H1 (cell line): ENCODE data around the gene METTL5. TPM values are rescaled to one million over a fixed set of nuclear protein-coding genes. Genes with fewer than 3 reads are reported as not detected.

Experiments
- CTCF ChIA-PET: fragments of 300-600 bp; sonication (Branson Sonifier 250); formaldehyde crosslinking; loops from one replicate; lab custom pipeline; 2021; ENCODE audit not compliant: partially characterized antibody; lab: Charles Lee
- POLR2A ChIA-PET: fragments of 300-600 bp; sonication (Branson Sonifier 250); formaldehyde crosslinking; loops from one replicate; lab custom pipeline; 2021; ENCODE audit warnings: inconsistent platforms; ENCODE audit not compliant: partially characterized antibody; lab: Charles Lee
- DNase-seq, 2 experiments: peaks; one replicate each; pipeline versions ENCODE4 v3.0.0 to v3.0.0-alpha.2; 2010 to 2022; ENCODE audit warnings: low spot score in 2 of 2, low read depth in 1 of 2, mixed read lengths in 1 of 2
- FAIRE-seq: peaks from 2 replicates; lab custom pipeline; 2011; peaks lifted over from hg19 to GRCh38; lab: Jason Lieb, UNC
- H2AFZ ChIP-seq: 2 replicates; pipeline ENCODE4 v1.8.1; 2012; ENCODE audit warnings: low read length, inconsistent platforms
- H2AK5ac ChIP-seq: 2 replicates; pipeline ENCODE4 v1.6.1; 2013; ENCODE audit warnings: low read depth, low read length
- H2BK120ac ChIP-seq: replicated peaks from 2 replicates; pipeline ENCODE3; 2013; ENCODE audit warnings: low read depth, low read length, inconsistent platforms
- H2BK12ac ChIP-seq: 2 replicates; pipeline ENCODE4 v1.6.1; 2013; ENCODE audit warnings: low read depth, low read length
- H2BK15ac ChIP-seq: 2 replicates; pipeline ENCODE4 v1.6.1; 2013; ENCODE audit warnings: low read length
- H2BK20ac ChIP-seq: 2 replicates; pipeline ENCODE4 v1.6.1; 2013; ENCODE audit warnings: low read length
- H2BK5ac ChIP-seq: 2 replicates; pipeline ENCODE4 v1.6.1; 2013; ENCODE audit warnings: low read depth, low read length
- H3K14ac ChIP-seq: 2 replicates; pipeline ENCODE4 v1.6.1; 2013; ENCODE audit warnings: inconsistent platforms; ENCODE audit not compliant: insufficient read length
- H3K18ac ChIP-seq: 2 replicates; pipeline ENCODE4 v1.6.1; 2013; ENCODE audit warnings: low read length; ENCODE audit errors: extremely low read depth
- H3K23ac ChIP-seq: 2 replicates; pipeline ENCODE4 v1.6.1; 2013; ENCODE audit warnings: inconsistent platforms; ENCODE audit not compliant: insufficient read length
- H3K23me2 ChIP-seq: 2 replicates; pipeline ENCODE4 v1.6.1; 2013; ENCODE audit warnings: low read depth, low read length
- H3K27ac ChIP-seq: 2 replicates; pipeline ENCODE4 v1.6.1; 2011; ENCODE audit warnings: low read depth, low read length, inconsistent platforms
- H3K27me3 ChIP-seq, 4 experiments: replicated peaks in 1 of 4; 1 replicate in 1 of 4; 2 replicates in 3 of 4; pipeline versions ENCODE4 v1.6.1 to v1.8.1; 2011 to 2013; ENCODE audit warnings: low read length in 3 of 4, mild to moderate bottlenecking in 3 of 4, inconsistent platforms in 2 of 4, mixed read lengths in 2 of 4, moderate library complexity in 1 of 4; ENCODE audit not compliant: control insufficient read depth in 3 of 4, insufficient read depth in 3 of 4; ENCODE audit errors: extremely low read depth in 1 of 4
- H3K36me3 ChIP-seq, 4 experiments: 2 replicates each; pipeline versions ENCODE4 v1.6.1 to v1.8.1; 2011 to 2013; ENCODE audit warnings: mild to moderate bottlenecking in 4 of 4, low read length in 3 of 4, moderate library complexity in 2 of 4, control low read depth in 1 of 4, inconsistent platforms in 1 of 4; ENCODE audit not compliant: insufficient read depth in 4 of 4, control insufficient read depth in 2 of 4
- H3K4ac ChIP-seq: replicated peaks from 2 replicates; pipeline ENCODE3; 2013; ENCODE audit warnings: low read length, low read depth, mixed read lengths, inconsistent platforms; ENCODE audit not compliant: insufficient read length
- H3K4me1 ChIP-seq, 4 experiments: replicated peaks in 1 of 4; 1 replicate in 1 of 4; 2 replicates in 3 of 4; pipeline versions ENCODE4 v1.6.1 to v1.8.1; 2011 to 2013; ENCODE audit warnings: low read length in 3 of 4, inconsistent platforms in 2 of 4, mixed read lengths in 1 of 4; ENCODE audit not compliant: insufficient read depth in 4 of 4, control insufficient read depth in 3 of 4
- H3K4me2 ChIP-seq, 2 experiments: 2 replicates each; pipeline versions ENCODE4 v1.6.1 to v1.8.1; 2011 to 2013; ENCODE audit warnings: low read depth in 2 of 2, low read length in 2 of 2, control low read depth in 1 of 2, inconsistent platforms in 1 of 2, mild to moderate bottlenecking in 1 of 2; ENCODE audit not compliant: insufficient read depth in 1 of 2
- H3K4me3 ChIP-seq, 4 experiments: fragments of 200-600, 300-600 bp in 1 of 4; sonication (generic), shearing (Covaris generic), sonication (Bioruptor Twin) in 1 of 4; 2 replicates each; pipeline versions ENCODE4 v1.5.1 to v1.8.1; 2011 to 2016; ENCODE audit warnings: low read length in 4 of 4, low read depth in 3 of 4, control low read depth in 2 of 4, inconsistent platforms in 2 of 4, mild to moderate bottlenecking in 2 of 4, mixed read lengths in 1 of 4, moderate library complexity in 1 of 4; ENCODE audit not compliant: insufficient read depth in 2 of 4; ENCODE audit errors: extremely low read depth in 1 of 4
- H3K56ac ChIP-seq: replicated peaks from 2 replicates; pipeline ENCODE3; 2013; ENCODE audit warnings: low read depth, mild to moderate bottlenecking, mixed read lengths, low read length, inconsistent platforms; ENCODE audit not compliant: insufficient read length
- H3K79me1 ChIP-seq: 2 replicates; pipeline ENCODE4 v1.6.1; 2013; ENCODE audit warnings: low read depth, low read length, control low read depth
- H3K79me2 ChIP-seq, 2 experiments: 2 replicates each; pipeline versions ENCODE4 v1.6.1 to v1.8.1; 2012 to 2013; ENCODE audit warnings: low read length in 2 of 2, mild to moderate bottlenecking in 2 of 2, inconsistent platforms in 1 of 2; ENCODE audit not compliant: insufficient read depth in 2 of 2, control insufficient read depth in 1 of 2
- H3K9ac ChIP-seq, 4 experiments: replicated peaks in 1 of 4; 1 replicate in 1 of 4; 2 replicates in 3 of 4; pipeline versions ENCODE4 v1.6.1 to v1.8.1; 2011 to 2013; ENCODE audit warnings: low read depth in 3 of 4, low read length in 3 of 4, control low read depth in 2 of 4, mild to moderate bottlenecking in 2 of 4, moderate library complexity in 2 of 4, inconsistent platforms in 1 of 4; ENCODE audit errors: extremely low read depth in 1 of 4
- H3K9me3 ChIP-seq, 2 experiments: 2 replicates each; pipeline versions ENCODE4 v1.6.1 to v1.8.1; 2012 to 2013; ENCODE audit warnings: mild to moderate bottlenecking in 2 of 2, moderate library complexity in 2 of 2, control low read depth in 1 of 2, inconsistent platforms in 1 of 2, low read depth in 1 of 2, low read length in 1 of 2, mixed read lengths in 1 of 2; ENCODE audit not compliant: insufficient read depth in 2 of 2
- H4K20me1 ChIP-seq, 2 experiments: replicated peaks in 1 of 2; 2 replicates each; pipeline versions ENCODE3 to v1.8.1; 2011 to 2013; ENCODE audit warnings: inconsistent platforms in 2 of 2, low read length in 2 of 2, mild to moderate bottlenecking in 1 of 2; ENCODE audit not compliant: insufficient read depth in 2 of 2, control insufficient read depth in 1 of 2
- H4K5ac ChIP-seq: 2 replicates; pipeline ENCODE4 v1.6.1; 2013; ENCODE audit warnings: low read length, low read depth, mixed read lengths, inconsistent platforms; ENCODE audit not compliant: insufficient read length
- H4K8ac ChIP-seq: 2 replicates; pipeline ENCODE4 v1.8.0; 2013; ENCODE audit warnings: mild to moderate bottlenecking, moderate library complexity, low read length, inconsistent platforms; ENCODE audit not compliant: insufficient read depth; ENCODE audit errors: extremely low read depth
- H4K91ac ChIP-seq: replicated peaks from 2 replicates; pipeline ENCODE3; 2013; ENCODE audit warnings: low read length, mixed read lengths, inconsistent platforms; ENCODE audit not compliant: insufficient read length
- NANOG ChIP-seq: IDR thresholded peaks from 2 replicates; pipeline ENCODE4 v1.6.1; 2011; ENCODE audit warnings: low read length, low read depth, mild to moderate bottlenecking, inconsistent platforms; ENCODE audit not compliant: insufficient read depth, poor library complexity, severe bottlenecking
- SIN3A ChIP-seq, 2 experiments: IDR thresholded peaks in 1 of 2; conservative IDR thresholded peaks in 1 of 2; 2 replicates each; pipeline ENCODE4 v1.6.1; 2011 to 2012; ENCODE audit warnings: low read length in 2 of 2, improper control_type of control experiment in 1 of 2, low read depth in 1 of 2, mild to moderate bottlenecking in 1 of 2
- polyA plus RNA-seq, 7 experiments: library from polyadenylated mRNA; depleted of rRNA in 3 of 7; stranded (reverse) in 5 of 7; unstranded in 2 of 7; fragments of >200 nt in 5 of 7; fragments of 200-250 nt in 2 of 7; gene quantifications; 1 replicate in 5 of 7; 2 replicates in 1 of 7; 4 replicates in 1 of 7; pipeline versions ENCODE4 v1.2.1 to v1.2.3, GENCODE V29; 2011 to 2013; ENCODE audit warnings: missing spikeins in 2 of 7, mixed read lengths in 2 of 7
- total RNA-seq: library from RNA; stranded (reverse); fragmentation: NEBNext Ultra II Directional; extraction: Animal tissue kit (Norgen Biotek cat#: 25700); gene quantifications from 2 replicates; pipeline ENCODE4 v1.2.1, GENCODE V29; 2021

The METTL5 gene
- total and polyA plus RNA-seq, 2 of the 8 experiments (the other 6 are each of a cell fraction or from before 2014, with no cell fraction given): 34.5 to 74.1 TPM

GRCh38 chr2:169806586-169806985, 18.1 kb downstream of the METTL5 start:
- no peaks in the 10 kb centered on the region for H3K79me1 ChIP-seq
- ChIA-PET POLR2A (no interaction called here), CTCF (no interaction called here)
- no peak overlapping the region for H2BK5ac ChIP-seq
- peaks cover 0 to 4% of the 10 kb centered on the region in 2 experiments for H4K20me1 ChIP-seq
- no peak overlapping the region for H3K27ac ChIP-seq
- no peak for TF ChIP-seq NANOG
- TF ChIP-seq SIN3A (conservative IDR thresholded peaks at IDR 0.05 in 1 of 2, IDR thresholded peaks at IDR 0.05 in 1 of 2; ENCODE audit: low read depth in 1 of 2, low read length in 2 of 2): no peak
- no peak overlapping the region for H2BK15ac ChIP-seq
- H2BK120ac ChIP-seq: no peak overlapping the region
- no peak overlapping the region for H3K4me3 ChIP-seq
- H3K27me3 ChIP-seq: no peaks in the 10 kb centered on the region
- H3K56ac ChIP-seq: no peak overlapping the region
- no peaks in the 10 kb centered on the region for H3K9me3 ChIP-seq
- H3K14ac ChIP-seq: no peak overlapping the region
- H3K18ac ChIP-seq: no peak overlapping the region
- H2BK20ac ChIP-seq: no peak overlapping the region
- H3K36me3 ChIP-seq: peaks cover 9 to 89% (median 50%) of the 10 kb centered on the region in 4 experiments
- H2BK12ac ChIP-seq: no peak overlapping the region
- no peak overlapping the region for H2AK5ac ChIP-seq
- H3K79me2 ChIP-seq: peaks cover 0 to 28% of the 10 kb centered on the region in 2 experiments; a peak in 2 of 4 replicates
- H2AFZ ChIP-seq: no peak overlapping the region
- H4K5ac ChIP-seq: no peak overlapping the region
- no peak overlapping the region for H3K9ac ChIP-seq
- no peak overlapping the region for H3K4me2 ChIP-seq
- H3K23ac ChIP-seq: no peak overlapping the region
- no peak overlapping the region for H3K4ac ChIP-seq
- H4K8ac ChIP-seq: no peak overlapping the region
- FAIRE-seq: no peak
- H4K91ac ChIP-seq: no peak overlapping the region
- DNase-seq: no peak
- H3K4me1 ChIP-seq: no peaks in the 10 kb centered on the region
- no peaks in the 10 kb centered on the region for H3K23me2 ChIP-seq
